K562 (cell line): Measurements from ENCODE around the gene COX4I2. TPM values are rescaled to one million over a fixed set of nuclear protein-coding genes. Genes with fewer than 3 reads are reported as not detected.

ENCODE experiments used
- ARHGAP35 ChIP-seq: fragments of 450-650 bp; IDR thresholded peaks from 2 replicates; pipeline ENCODE4 v1.6.1; 2018; ENCODE audit not compliant: partially characterized antibody
- BHLHE40 ChIP-seq: IDR thresholded peaks from 2 replicates; pipeline ENCODE4 v1.6.1; 2011; ENCODE audit warnings: low read length, improper control_type of control experiment
- EP400 ChIP-seq: fragments of 450-650 bp; IDR thresholded peaks from 2 replicates; pipeline ENCODE4 v1.6.1; 2017; ENCODE audit warnings: antibody characterized with exemption, mild to moderate bottlenecking, moderate library complexity
- GABPB1 ChIP-seq: sonication (generic); formaldehyde crosslinking; IDR thresholded peaks from 2 replicates; pipeline ENCODE4 v1.8.0; 2022; ENCODE audit warnings: mild to moderate bottlenecking, missing genetic modification reagents
- HBP1 ChIP-seq: fragments of 450-650 bp; formaldehyde crosslinking; IDR thresholded peaks from 2 replicates; pipeline ENCODE4 v1.4.0; 2022; ENCODE audit warnings: missing genetic modification characterization
- HNRNPH1 ChIP-seq: fragments of 200-400 bp; formaldehyde crosslinking; optimal IDR thresholded peaks from 2 replicates; pipeline ENCODE3; 2017; ENCODE audit warnings: low read depth, mild to moderate bottlenecking, low read length, moderate library complexity
- IRF1 ChIP-seq: sonication (generic); formaldehyde crosslinking; IDR thresholded peaks from 2 replicates; pipeline ENCODE4 v1.8.0; 2022; ENCODE audit warnings: missing genetic modification reagents, mild to moderate bottlenecking, borderline replicate concordance
- IRF2 ChIP-seq: sonication (generic); formaldehyde crosslinking; IDR thresholded peaks from 2 replicates; pipeline ENCODE4 v1.8.1; 2022; ENCODE audit warnings: mild to moderate bottlenecking, missing genetic modification reagents
- KAT8 ChIP-seq: fragments of 450-650 bp; IDR thresholded peaks from 2 replicates; pipeline ENCODE4 v1.6.1; 2016; ENCODE audit warnings: low read depth, mild to moderate bottlenecking
- KLF6 ChIP-seq: fragments of 250-450 bp; sonication (Bioruptor Pico); IDR thresholded peaks from 2 replicates; pipeline ENCODE4 v1.4.0; 2020; ENCODE audit warnings: mild to moderate bottlenecking, moderate library complexity, borderline replicate concordance
- LEF1 ChIP-seq: fragments of 450-650 bp; IDR thresholded peaks from 2 replicates; pipeline ENCODE4 v1.6.1; 2016; ENCODE audit warnings: mild to moderate bottlenecking
- MLLT1 ChIP-seq, 2 experiments: fragments of 450-650 bp; IDR thresholded peaks; 2 replicates each; pipeline ENCODE4 v1.6.1; 2016
- NFATC3 ChIP-seq: fragments of 450-650 bp; IDR thresholded peaks from 2 replicates; pipeline ENCODE4 v1.6.1; 2017; ENCODE audit warnings: mild to moderate bottlenecking
- NR2C2 ChIP-seq, 2 experiments: fragments of 200-800 bp in 1 of 2; sonication (Bioruptor generic) in 1 of 2; sonication (generic) in 1 of 2; formaldehyde crosslinking in 1 of 2; IDR thresholded peaks; 2 replicates each; pipeline versions ENCODE4 v1.6.1 to v1.8.0; 2016 to 2022; ENCODE audit warnings: mild to moderate bottlenecking in 1 of 2, missing compliant biosample characterization in 1 of 2, missing genetic modification characterization in 1 of 2, missing genetic modification reagents in 1 of 2
- PTRF ChIP-seq: fragments of 450-650 bp; IDR thresholded peaks from 2 replicates; pipeline ENCODE4 v1.6.1; 2016; ENCODE audit warnings: mild to moderate bottlenecking, missing genetic modification characterization, missing compliant biosample characterization
- PURB ChIP-seq: sonication (generic); formaldehyde crosslinking; IDR thresholded peaks from 2 replicates; pipeline ENCODE4 v1.9.0; 2021; ENCODE audit warnings: low read depth, mild to moderate bottlenecking, missing genetic modification reagents
- RB1 ChIP-seq: fragments of 450-650 bp; IDR thresholded peaks from 2 replicates; pipeline ENCODE4 v1.6.1; 2017; ENCODE audit warnings: low read depth, mild to moderate bottlenecking
- SMAD4 ChIP-seq: fragments of 250-450 bp; sonication (Bioruptor Pico); conservative IDR thresholded peaks from 2 replicates; pipeline ENCODE4 v1.8.0; 2021; ENCODE audit warnings: inconsistent platforms, mild to moderate bottlenecking, moderate library complexity
- SREBF1 ChIP-seq: fragments of 150-350 bp; IDR thresholded peaks from 2 replicates; pipeline ENCODE4 v1.6.1; 2014; ENCODE audit warnings: antibody characterized with exemption, low read depth, low read length, borderline replicate concordance
- TRIM28 ChIP-seq: fragments of 450-650 bp; IDR thresholded peaks from 2 replicates; pipeline ENCODE4 v1.6.1; 2017
- USF1 ChIP-seq: sonication (generic); formaldehyde crosslinking; IDR thresholded peaks from 2 replicates; pipeline ENCODE4 v1.9.0; 2022; ENCODE audit warnings: mild to moderate bottlenecking, missing genetic modification reagents
- YBX1 ChIP-seq: fragments of 450-650 bp; IDR thresholded peaks from 2 replicates; pipeline ENCODE4 v1.7.1; 2016; ENCODE audit warnings: mild to moderate bottlenecking
- ZNF41 ChIP-seq: fragments of 250-450 bp; sonication (Bioruptor Pico); conservative IDR thresholded peaks from 2 replicates; pipeline ENCODE4 v1.4.0; 2020; ENCODE audit warnings: mild to moderate bottlenecking
- ZNF431 ChIP-seq: sonication (generic); formaldehyde crosslinking; IDR thresholded peaks from 2 replicates; pipeline ENCODE4 v1.8.0; 2022; ENCODE audit warnings: mild to moderate bottlenecking, missing genetic modification reagents
- ZNF717 ChIP-seq: fragments of 250-450 bp; sonication (Bioruptor Pico); IDR thresholded peaks from 2 replicates; pipeline ENCODE4 v1.5.0; 2021
- ZSCAN29 ChIP-seq: fragments of 450-650 bp; IDR thresholded peaks from 2 replicates; pipeline ENCODE4 v1.6.1; 2017
- polyA plus RNA-seq, 8 experiments: library from polyadenylated mRNA; depleted of rRNA in 4 of 8; stranded (reverse) in 5 of 8; unstranded in 3 of 8; fragments of >200 nt; fragmentation: Nextera tagmentation in 2 of 8; fragmentation: Illumina TruSeq in 1 of 8; extraction: Ambion mirVana in 2 of 8; extraction: Trizol in 1 of 8; gene quantifications; 2 replicates each; pipeline versions ENCODE4 v1.2.1 to v1.2.3, GENCODE V29; 2011 to 2014; ENCODE audit warnings: inconsistent platforms in 1 of 8, missing spikeins in 1 of 8
- total RNA-seq, 7 experiments: library from RNA; depleted of rRNA in 6 of 7; stranded (reverse); fragments of >200 nt in 6 of 7; fragmentation: Illumina TruSeq in 2 of 7; extraction: Trizol in 2 of 7; gene quantifications; 2 replicates each; pipeline versions ENCODE4 v1.2.1 to v1.2.3, GENCODE V29; 2011 to 2021; ENCODE audit warnings: low replicate concordance in 1 of 7

COX4I2 gene
- total and polyA plus RNA-seq, 9 of the 15 experiments (the other 6 are each of a cell fraction or from before 2014, with no cell fraction given) = not detected

GRCh38 chr20:31605031-31605901 is 32.4 kb upstream of the COX4I2 start, which contains the start of gene ID1 (continued):
- TF ChIP-seq MLLT1 (IDR thresholded peaks at IDR 0.05) = peak; percentile 93 to 95; a peak in 3 of 4 replicates
- no peak for TF ChIP-seq HBP1 (CRISPR knock-in tag)
- TF ChIP-seq ZNF41 (CRISPR knock-in tag) = no peak
- TF ChIP-seq ZSCAN29 = no peak; the same call in 1 of the 2 replicates
- TF ChIP-seq ZNF431 (CRISPR knock-in tag) = no peak
- TF ChIP-seq ZNF717 (CRISPR knock-in tag) = no peak
- TF ChIP-seq LEF1 = no peak
- no peak for TF ChIP-seq IRF2 (CRISPR knock-in tag)
- TF ChIP-seq KLF6 = no peak
- TF ChIP-seq RB1 = peak; percentile 75
- TF ChIP-seq BHLHE40 = peak; percentile 41
- peak; percentile 86 for TF ChIP-seq EP400
- peak; percentile 74; the same call in 1 of the 2 replicates for TF ChIP-seq SMAD4
- no peak for TF ChIP-seq HNRNPH1
- no peak for TF ChIP-seq NFATC3
- peak; percentile 85 for TF ChIP-seq NR2C2 (CRISPR knock-in tag; IDR thresholded peaks at IDR 0.05)
- no peak for TF ChIP-seq NR2C2 (tag; IDR thresholded peaks at IDR 0.05)
- TF ChIP-seq IRF1 (CRISPR knock-in tag) = no peak
- TF ChIP-seq YBX1 = no peak
- no peak for TF ChIP-seq PURB (CRISPR knock-in tag)
- TF ChIP-seq ARHGAP35 = no peak
- peak; percentile 54; the same call in 1 of the 2 replicates for TF ChIP-seq USF1 (CRISPR knock-in tag)
- TF ChIP-seq TRIM28 = no peak
- TF ChIP-seq GABPB1 (CRISPR knock-in tag) = peak; percentile 58
- TF ChIP-seq SREBF1 = no peak
- no peak for TF ChIP-seq KAT8
- TF ChIP-seq PTRF = no peak
